GM18502 (cell line): ENCODE results near the gene SMARCD1.

ENCODE experiments used
- ATAC-seq: cut with Tn5 transposase; IDR thresholded peaks from one replicate; pipeline ENCODE4 v1.9.1; 2021; ENCODE audit warnings: mild to moderate bottlenecking; ENCODE audit not compliant: unreplicated experiment, poor library complexity

SMARCD1 gene

GRCh38 chr12:50084775-50085614 lies at the start of gene SMARCD1:
Gene SMARCD1, plus strand, starts transcription at chr12:50085342. Its CDS starts 28 bp downstream, at chr12:50085370.
- ATAC-seq, result peak; percentile 87

DNA sequence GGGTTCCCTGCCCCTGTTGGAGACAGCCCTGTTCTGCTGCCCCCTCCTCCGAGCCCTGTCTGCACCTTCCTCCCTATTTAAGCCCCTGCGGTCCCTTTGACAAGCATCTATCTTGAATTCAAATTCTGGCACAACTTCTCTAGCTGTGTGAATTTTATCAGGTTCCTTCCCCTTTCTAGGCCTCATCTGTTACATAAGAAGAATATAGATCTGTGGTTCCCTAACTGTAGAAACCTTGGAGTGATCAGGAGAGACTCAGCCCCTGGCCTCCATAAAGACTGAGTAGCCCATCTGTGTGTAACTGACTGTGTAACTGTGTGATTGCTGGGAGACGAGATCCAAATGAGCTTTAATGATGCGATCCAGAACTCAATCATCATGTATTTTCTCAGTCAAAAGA lies 46.8 kb upstream of the SMARCD1 start:
- no peak for ATAC-seq

GRCh38 chr12:50039151-50039835 lies 45.8 kb upstream of the SMARCD1 start:
- no peak for ATAC-seq

- no peak for ATAC-seq
Observed at GRCh38 chr12:50040657-50041056, 44.5 kb upstream of the SMARCD1 start.

GRCh38 chr12:50041062-50041860 lies 43.9 kb upstream of the SMARCD1 start:
- ATAC-seq, result no peak

GRCh38 chr12:50041962-50042361 lies 43.2 kb upstream of the SMARCD1 start:
- ATAC-seq, result no peak

DNA sequence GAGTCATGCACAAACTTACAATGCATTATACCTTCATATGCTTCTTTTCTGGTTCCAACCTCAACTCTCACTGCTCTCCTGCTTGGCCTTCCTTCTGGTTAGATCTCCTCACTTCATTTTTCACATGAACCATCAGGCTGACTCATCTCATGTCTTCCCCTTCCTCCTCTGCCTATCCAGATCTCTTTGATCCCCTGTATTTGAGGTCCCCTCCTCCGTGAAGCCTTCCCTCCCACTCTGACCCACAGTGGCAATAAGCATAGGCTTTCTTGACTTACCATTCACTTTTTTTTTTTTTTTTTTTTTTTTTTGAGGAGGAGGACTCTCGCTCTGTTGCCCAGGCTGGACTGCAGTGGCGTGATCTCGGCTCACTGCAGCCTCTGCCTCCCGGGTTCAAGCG lies 42.4 kb upstream of the SMARCD1 start:
- ATAC-seq, result no peak

- ATAC-seq, result no peak
Observed at GRCh38 chr12:50043308-50043707, 41.8 kb upstream of the SMARCD1 start.

DNA sequence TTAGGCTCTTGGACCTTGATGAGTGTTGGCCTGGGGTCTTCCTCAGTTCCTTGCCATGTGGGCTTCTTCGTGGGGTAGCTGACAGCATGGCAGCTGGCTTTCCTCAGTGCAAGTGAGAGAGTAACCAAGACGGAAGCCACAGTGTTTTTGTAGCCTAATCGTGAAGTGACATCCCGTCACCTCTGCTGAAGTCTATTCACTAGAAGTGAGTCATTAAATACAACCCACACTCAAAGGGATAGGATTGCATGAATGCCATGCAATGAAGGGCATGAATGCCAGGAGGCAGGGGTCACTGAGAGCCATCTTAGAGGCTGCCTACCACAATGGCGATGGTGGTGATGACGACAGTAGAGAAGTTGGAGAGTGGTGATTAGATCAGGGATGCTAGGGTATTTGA lies 41.3 kb upstream of the SMARCD1 start:
- ATAC-seq, result no peak

DNA sequence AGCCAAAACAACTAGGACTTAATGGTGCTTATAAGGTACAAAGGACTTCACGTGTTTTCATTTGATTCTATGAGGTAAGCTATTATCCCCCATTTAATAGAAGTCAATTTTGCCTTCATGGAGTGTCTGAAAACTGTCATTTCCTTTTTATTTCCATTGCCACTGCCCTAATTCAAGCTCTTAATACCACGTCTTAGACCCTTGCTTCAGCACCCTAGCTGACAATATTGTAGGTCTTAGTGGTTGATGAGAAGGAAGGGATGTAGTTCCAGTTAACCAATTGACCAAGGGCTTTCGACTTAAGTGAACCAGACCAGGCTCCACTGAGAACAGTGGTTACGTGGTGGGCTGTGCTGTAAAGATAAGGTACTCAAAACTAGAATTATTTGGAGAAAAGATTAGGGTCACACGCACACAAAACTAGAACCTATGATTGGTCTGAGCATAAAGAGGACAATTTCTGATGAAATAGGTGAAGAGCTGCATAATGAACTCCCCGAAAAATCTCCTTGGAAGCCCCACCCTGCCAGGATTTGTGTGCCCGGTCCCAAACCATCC lies 37.4 kb upstream of the SMARCD1 start:
- ATAC-seq, result no peak

DNA sequence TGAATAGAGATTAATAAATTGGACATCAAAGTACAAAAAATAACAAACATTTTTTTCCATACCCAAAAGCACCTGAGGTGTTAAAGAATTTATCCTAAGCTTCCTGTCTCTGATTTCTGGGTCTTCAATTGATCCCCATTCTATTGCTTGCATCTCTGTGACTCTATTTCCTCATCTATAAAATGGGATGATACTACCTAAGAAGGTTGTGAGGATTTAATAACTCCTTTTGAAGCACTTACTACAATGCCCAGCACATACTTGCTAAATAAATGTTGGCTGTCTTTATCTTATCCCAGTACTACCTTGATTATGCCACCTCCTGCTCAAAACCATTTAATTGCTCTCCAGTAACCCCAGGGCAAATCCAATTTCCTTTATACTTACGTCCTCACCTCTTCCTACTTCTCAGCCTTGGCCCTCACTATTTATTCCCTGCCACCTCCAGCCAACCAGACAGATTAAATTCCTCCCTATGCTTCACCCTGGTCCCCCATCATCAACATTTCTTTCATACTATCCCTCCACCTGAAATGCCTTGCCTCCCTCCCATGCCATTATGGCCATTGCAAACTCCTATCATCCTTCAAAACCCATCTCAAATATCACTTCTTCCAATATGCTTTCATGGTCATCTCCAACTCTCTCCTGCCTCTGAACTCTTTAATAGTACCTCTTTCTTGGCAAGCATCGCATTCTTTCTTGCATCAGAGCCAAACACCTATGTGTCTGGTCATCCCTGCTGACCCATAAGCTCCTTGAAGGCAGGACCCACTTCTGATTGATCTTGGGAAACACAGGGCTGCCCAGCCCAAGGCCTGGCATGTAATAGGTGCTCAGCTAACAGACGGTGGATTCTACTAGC lies 35.7 kb upstream of the SMARCD1 start:
- ATAC-seq, result no peak

DNA sequence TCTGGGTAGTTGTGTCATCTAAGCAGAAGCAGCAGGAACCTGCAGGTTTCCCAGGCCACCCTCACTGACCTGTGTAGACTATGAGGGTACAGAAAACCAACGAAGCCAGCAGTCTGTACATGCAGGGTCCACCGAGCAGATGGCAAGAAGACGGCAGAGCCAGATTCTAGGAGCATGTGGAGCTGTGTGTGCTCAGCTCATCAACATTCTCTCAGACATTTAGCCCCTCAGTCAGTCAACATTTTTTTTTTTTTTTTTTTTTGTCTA lies 35.1 kb upstream of the SMARCD1 start:
- no peak for ATAC-seq

DNA sequence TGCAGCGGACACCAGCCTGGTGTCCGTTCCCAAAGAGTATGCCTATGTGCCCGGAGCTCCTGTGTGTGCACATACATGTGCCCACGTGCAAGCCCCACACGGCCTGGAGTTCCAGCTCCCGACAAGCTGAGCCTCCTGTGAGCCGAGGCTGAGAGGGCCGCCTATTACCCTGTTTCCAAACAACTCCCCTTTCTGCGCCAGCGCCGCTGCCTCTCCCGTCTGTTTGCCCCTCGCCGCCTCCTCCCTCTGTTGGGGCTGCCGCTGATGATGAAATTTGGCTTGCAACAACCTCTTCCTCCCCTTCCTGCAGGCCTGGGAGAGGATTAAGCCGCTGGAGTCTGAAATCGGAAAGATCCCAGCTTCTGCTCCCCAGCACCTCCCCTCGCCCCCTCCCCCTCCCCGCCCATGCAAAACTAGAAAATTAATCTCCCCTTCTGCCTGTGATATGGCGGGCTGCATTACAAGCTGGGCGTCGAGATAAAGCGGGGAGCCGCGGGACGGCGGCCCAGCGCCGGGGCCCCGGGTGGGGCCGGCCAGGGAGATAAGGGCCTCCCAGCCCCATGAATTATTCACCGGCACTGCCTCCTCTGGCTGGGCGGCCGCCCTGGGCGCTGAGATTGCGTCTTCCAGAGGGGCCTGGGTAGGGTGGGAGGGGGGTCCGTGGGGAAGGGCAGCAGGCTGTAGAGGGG lies 34.6 kb upstream of the SMARCD1 start:
- ATAC-seq, result no peak

GRCh38 chr12:50051101-50051806 lies 33.9 kb upstream of the SMARCD1 start:
- ATAC-seq, result no peak

GRCh38 chr12:50052544-50052943 lies 32.6 kb upstream of the SMARCD1 start:
- ATAC-seq, result no peak

DNA sequence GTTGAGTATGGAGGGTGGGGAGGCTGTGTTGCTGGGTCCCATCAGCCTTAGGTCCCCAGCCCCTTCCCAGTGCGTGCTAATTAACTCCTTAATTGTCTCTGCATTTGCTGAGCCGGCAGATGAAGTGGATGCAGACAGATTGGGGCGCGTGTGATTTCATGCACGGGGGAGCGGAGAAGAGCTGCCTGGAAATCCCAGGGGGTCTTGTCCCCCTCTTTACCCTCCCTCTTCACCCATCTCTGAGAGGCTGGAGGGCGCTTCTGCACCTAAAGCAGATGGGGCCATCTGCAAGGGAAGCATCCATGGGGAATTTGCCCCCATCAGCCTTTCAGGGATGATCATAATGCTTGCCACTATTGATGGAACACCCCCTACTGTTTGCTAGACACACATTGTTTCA lies 32.2 kb upstream of the SMARCD1 start:
- ATAC-seq, result no peak

- no peak for ATAC-seq
Observed at GRCh38 chr12:50053583-50053982, 31.6 kb upstream of the SMARCD1 start.

- ATAC-seq, result peak; percentile 55
Observed at GRCh38 chr12:50055831-50056638, 29.1 kb upstream of the SMARCD1 start.
